Measurements from ENCODE around the gene ZNF557.
A peak's percentile ranks its signal among the peaks of the same experiment; 100 is the strongest.
"Not testable (repeated sequence)": the region's sequence is repeated elsewhere in the genome, so short reads cannot be mapped to it uniquely, and the experiment has no call there.

ZNF557 gene

DNA sequence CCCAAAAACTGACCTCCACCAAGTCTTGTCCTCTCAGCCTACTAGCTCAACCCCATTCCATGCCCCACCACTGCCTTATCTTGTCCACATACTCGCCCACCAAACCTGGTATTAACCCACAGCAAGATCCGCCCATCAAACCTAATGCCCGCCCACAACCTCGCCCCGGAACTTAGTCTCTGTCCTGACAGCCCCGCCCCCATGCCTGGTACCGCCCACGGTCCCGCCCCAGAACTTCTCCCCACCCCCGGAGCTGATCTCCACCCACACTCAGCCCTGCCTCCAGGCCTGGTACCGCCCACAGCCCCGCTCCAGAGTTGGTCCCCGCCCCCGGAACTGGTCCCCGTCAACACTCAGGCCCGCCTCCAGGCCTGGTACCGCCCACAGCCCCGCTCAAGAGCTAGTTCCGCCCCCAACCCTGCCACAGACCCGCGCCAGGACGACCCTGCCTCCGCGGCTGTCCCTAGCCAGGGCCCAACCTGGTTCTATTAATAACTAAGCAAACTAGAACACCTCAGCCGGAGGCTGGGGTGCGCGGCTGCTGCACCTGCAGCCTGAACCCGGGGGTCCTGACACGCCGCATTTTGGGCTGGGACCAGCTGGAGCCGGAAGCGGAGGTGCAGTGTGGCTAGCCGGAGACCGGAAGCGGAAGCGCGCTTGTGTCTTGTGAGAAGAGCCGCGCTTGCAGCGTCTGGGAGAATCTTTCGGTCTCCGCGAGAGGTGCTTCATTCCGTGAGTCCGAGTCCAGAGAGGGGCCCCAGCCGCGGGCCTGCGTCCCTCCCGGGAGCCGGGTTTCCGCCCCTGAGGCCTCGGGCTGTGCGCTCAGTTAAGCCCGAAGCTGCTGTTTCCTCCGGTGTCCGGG, at the start of gene ZNF557:
ZNF557 (plus strand) TSS at position 662 of the 862 bp plus-strand sequence. CDS start 5,372 bp downstream, outside the sequence.
- peaks cover 7% of the 10 kb centered on the region for H3K4me1 ChIP-seq (ENCODE audit: control insufficient read depth, insufficient read depth, low read length)
- peak within 1 kb of the TSS; percentile 94 for H3K4me3 ChIP-seq (ENCODE audit: low read length)
- peaks cover 3% of the 10 kb centered on the region for H3K9me3 ChIP-seq (ENCODE audit: control insufficient read depth, low read length)
- H3K9ac ChIP-seq (ENCODE audit: low read length): peak within 1 kb of the TSS; percentile 93
- peak; percentile 99 for DNase-seq (ENCODE audit: low read depth)
- H3K27me3 ChIP-seq (replicated peaks; ENCODE audit: control insufficient read depth, insufficient read depth, low read length): no peaks in the 10 kb centered on the region
- peaks cover 30% of the 10 kb centered on the region for H3K36me3 ChIP-seq (ENCODE audit: control insufficient read depth, insufficient read depth, low read length, severe bottlenecking)

DNA sequence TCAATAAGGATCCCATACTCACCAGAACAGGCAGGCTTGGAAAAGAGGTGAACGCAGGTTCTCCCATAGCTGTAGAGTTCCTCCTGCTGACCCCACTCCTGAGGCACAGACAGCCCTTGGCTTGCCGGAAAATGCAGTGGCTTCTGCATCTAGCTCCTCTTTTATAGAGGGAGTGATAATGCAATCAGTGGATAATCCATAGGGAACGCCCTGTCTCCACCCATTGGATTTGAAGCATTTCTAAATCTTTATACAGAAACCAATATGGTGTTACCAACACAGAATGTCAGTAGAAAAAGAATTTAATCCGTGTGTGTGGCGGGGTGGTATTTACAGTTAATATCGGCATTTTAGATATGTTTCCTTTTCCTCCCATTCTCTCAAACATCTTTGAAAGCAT, 48.2 kb upstream of the ZNF557 start, which contains the start of gene MBD3L2B:
MBD3L2B (minus strand) TSS at position 101 of the 400 bp plus-strand sequence; CDS start at position 67, 34 bp downstream.
- H3K36me3 ChIP-seq (ENCODE audit: control insufficient read depth, insufficient read depth, low read length, severe bottlenecking); H3K9ac ChIP-seq (ENCODE audit: low read length); H3K4me1 ChIP-seq (ENCODE audit: control insufficient read depth, insufficient read depth, low read length); DNase-seq (ENCODE audit: low read depth); H3K4me3 ChIP-seq (ENCODE audit: low read length); H3K9me3 ChIP-seq (ENCODE audit: control insufficient read depth, low read length); H3K27me3 ChIP-seq (replicated peaks; ENCODE audit: control insufficient read depth, insufficient read depth, low read length): not testable (repeated sequence)

DNA sequence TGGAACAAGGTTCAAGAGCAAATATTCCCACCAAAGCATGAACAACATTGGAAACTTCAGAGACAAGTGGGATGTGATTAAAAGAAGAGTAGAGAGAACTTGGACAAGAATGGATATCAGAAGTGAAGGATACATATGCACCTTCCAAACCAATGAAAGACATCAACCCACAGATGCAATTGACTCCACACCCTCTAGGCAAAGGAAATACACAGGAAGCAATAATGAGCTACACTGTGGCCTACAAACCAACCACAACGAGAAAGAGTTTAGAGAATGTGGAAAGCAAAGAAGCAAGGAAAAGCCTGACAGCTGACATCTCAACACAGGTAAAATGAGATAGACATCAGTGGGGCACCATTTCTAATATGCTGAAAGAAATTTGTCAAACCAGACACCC, 40.7 kb upstream of the ZNF557 start:
- H3K9ac ChIP-seq (ENCODE audit: low read length); H3K36me3 ChIP-seq (ENCODE audit: control insufficient read depth, insufficient read depth, low read length, severe bottlenecking); H3K27me3 ChIP-seq (replicated peaks; ENCODE audit: control insufficient read depth, insufficient read depth, low read length); H3K4me1 ChIP-seq (ENCODE audit: control insufficient read depth, insufficient read depth, low read length); H3K4me3 ChIP-seq (ENCODE audit: low read length); H3K9me3 ChIP-seq (ENCODE audit: control insufficient read depth, low read length); DNase-seq (ENCODE audit: low read depth): not testable (repeated sequence)

- H3K27me3 ChIP-seq (replicated peaks; ENCODE audit: control insufficient read depth, insufficient read depth, low read length); H3K9me3 ChIP-seq (ENCODE audit: control insufficient read depth, low read length); H3K4me3 ChIP-seq (ENCODE audit: low read length); H3K4me1 ChIP-seq (ENCODE audit: control insufficient read depth, insufficient read depth, low read length); H3K9ac ChIP-seq (ENCODE audit: low read length); H3K36me3 ChIP-seq (ENCODE audit: control insufficient read depth, insufficient read depth, low read length, severe bottlenecking); DNase-seq (ENCODE audit: low read depth): not testable (repeated sequence)
Measured at GRCh38 chr19:7030278-7030677, 39.2 kb upstream of the ZNF557 start, which contains the start of gene MBD3L5. Gene MBD3L5 (plus strand): TSS chr19:7030578. CDS start chr19:7030612, 34 bp downstream.

- not testable (repeated sequence) for H3K4me1 ChIP-seq (ENCODE audit: control insufficient read depth, insufficient read depth, low read length); H3K9me3 ChIP-seq (ENCODE audit: control insufficient read depth, low read length); H3K36me3 ChIP-seq (ENCODE audit: control insufficient read depth, insufficient read depth, low read length, severe bottlenecking); H3K27me3 ChIP-seq (replicated peaks; ENCODE audit: control insufficient read depth, insufficient read depth, low read length); H3K9ac ChIP-seq (ENCODE audit: low read length); DNase-seq (ENCODE audit: low read depth); H3K4me3 ChIP-seq (ENCODE audit: low read length)
Measured at GRCh38 chr19:7040079-7040478, 29.4 kb upstream of the ZNF557 start, which contains the start of gene MBD3L4. Gene MBD3L4 (minus strand): TSS chr19:7040179. CDS start chr19:7040144, 35 bp downstream.

- not testable (repeated sequence) for H3K9me3 ChIP-seq (ENCODE audit: control insufficient read depth, low read length); DNase-seq (ENCODE audit: low read depth); H3K4me3 ChIP-seq (ENCODE audit: low read length)
Measured at GRCh38 chr19:7041563-7041962, 27.9 kb upstream of the ZNF557 start.

DNA sequence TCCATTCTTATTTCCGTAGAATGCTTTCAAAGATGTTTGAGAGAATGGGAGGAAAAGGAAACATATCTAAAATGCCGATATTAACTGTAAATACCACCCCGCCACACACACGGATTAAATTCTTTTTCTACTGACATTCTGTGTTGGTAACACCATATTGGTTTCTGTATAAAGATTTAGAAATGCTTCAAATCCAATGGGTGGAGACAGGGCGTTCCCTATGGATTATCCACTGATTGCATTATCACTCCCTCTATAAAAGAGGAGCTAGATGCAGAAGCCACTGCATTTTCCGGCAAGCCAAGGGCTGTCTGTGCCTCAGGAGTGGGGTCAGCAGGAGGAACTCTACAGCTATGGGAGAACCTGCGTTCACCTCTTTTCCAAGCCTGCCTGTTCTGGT, 20.5 kb upstream of the ZNF557 start, which contains the start of gene MBD3L2:
MBD3L2 (plus strand) TSS at position 301 of the 400 bp plus-strand sequence; CDS start at position 354, 53 bp downstream.
- not testable (repeated sequence) for H3K27me3 ChIP-seq (replicated peaks; ENCODE audit: control insufficient read depth, insufficient read depth, low read length); H3K9ac ChIP-seq (ENCODE audit: low read length); H3K9me3 ChIP-seq (ENCODE audit: control insufficient read depth, low read length); H3K4me1 ChIP-seq (ENCODE audit: control insufficient read depth, insufficient read depth, low read length); H3K36me3 ChIP-seq (ENCODE audit: control insufficient read depth, insufficient read depth, low read length, severe bottlenecking); DNase-seq (ENCODE audit: low read depth); H3K4me3 ChIP-seq (ENCODE audit: low read length)

More at GRCh38 chr19:7041563-7041962, 27.9 kb upstream of the ZNF557 start:
- not testable (repeated sequence) for H3K36me3 ChIP-seq (ENCODE audit: control insufficient read depth, insufficient read depth, low read length, severe bottlenecking); H3K4me1 ChIP-seq (ENCODE audit: control insufficient read depth, insufficient read depth, low read length); H3K27me3 ChIP-seq (replicated peaks; ENCODE audit: control insufficient read depth, insufficient read depth, low read length); H3K9ac ChIP-seq (ENCODE audit: low read length)

DNA sequence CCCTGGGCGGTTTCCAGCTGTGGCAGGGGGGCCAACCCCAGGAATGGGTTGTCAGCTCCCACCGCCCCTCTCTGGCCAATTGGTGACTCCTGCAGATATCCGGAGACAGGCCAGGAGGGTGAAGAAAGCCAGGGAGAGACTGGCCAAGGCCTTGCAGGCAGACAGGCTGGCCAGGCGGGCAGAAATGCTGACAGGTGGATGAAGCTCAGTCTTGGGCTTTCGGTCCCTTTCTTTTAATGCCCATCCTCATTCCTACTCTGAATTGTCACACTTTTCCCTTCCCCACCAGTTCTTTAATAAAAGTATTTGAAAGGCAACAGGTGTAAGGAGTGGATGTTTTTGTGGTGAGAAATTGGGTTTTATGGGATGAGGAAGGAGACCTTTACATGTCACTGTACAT, 18.1 kb upstream of the ZNF557 start:
- not testable (repeated sequence) for H3K36me3 ChIP-seq (ENCODE audit: control insufficient read depth, insufficient read depth, low read length, severe bottlenecking); H3K4me3 ChIP-seq (ENCODE audit: low read length); H3K9ac ChIP-seq (ENCODE audit: low read length)

DNA sequence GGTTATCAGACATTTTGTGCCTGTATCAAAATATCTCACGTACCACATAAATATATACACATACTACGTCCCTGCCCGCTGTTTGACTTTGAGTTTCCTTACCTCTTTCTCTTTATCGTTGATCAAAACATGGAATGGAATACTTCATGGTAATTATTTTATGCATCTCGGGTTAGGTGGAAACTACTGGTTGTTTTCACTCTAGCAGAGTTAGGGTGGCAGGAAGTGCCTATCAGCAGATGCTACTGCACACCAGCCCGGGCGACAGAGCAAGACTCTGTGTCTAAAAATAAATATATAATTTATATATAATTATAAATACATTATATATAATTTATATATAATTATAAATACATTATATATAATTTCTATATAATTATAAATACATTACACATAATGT, 16.6 kb upstream of the ZNF557 start:
- H3K4me3 ChIP-seq (ENCODE audit: low read length); H3K4me1 ChIP-seq (ENCODE audit: control insufficient read depth, insufficient read depth, low read length); H3K9ac ChIP-seq (ENCODE audit: low read length); H3K9me3 ChIP-seq (ENCODE audit: control insufficient read depth, low read length); H3K36me3 ChIP-seq (ENCODE audit: control insufficient read depth, insufficient read depth, low read length, severe bottlenecking); H3K27me3 ChIP-seq (replicated peaks; ENCODE audit: control insufficient read depth, insufficient read depth, low read length); DNase-seq (ENCODE audit: low read depth): not testable (repeated sequence)

More for the DNA sequence above, 18.1 kb upstream of the ZNF557 start:
- not testable (repeated sequence) for DNase-seq (ENCODE audit: low read depth); H3K9me3 ChIP-seq (ENCODE audit: control insufficient read depth, low read length); H3K4me1 ChIP-seq (ENCODE audit: control insufficient read depth, insufficient read depth, low read length); H3K27me3 ChIP-seq (replicated peaks; ENCODE audit: control insufficient read depth, insufficient read depth, low read length)

DNA sequence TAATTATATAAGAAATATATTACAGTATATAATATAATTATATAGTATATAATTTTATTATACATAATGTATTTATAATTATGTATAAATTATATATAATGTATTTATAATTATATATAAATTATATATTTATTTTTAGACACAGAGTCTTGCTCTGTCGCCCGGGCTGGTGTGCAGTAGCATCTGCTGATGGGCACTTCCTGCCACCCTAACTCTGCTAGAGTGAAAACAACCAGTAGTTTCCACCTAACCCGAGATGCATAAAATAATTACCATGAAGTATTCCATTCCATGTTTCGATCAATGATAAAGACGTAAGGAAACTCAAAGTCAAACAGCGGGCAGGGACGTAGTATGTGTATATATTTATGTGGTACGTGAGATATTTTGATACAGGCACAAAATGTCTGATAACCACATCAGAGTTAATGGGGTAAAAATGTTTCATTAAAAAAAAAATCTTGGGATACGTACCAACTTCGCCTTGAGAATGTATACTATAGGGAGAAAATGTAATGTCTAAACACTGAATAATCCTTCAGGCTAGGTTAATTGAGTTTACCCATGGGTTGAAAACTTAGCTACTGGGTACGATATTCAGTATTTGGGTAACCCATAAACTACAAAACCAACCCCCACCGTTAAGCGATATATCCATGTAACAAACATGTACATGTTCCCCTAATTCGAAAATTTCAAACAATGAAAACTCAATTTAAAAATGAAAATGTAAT, 14.7 kb upstream of the ZNF557 start:
- H3K9me3 ChIP-seq (ENCODE audit: control insufficient read depth, low read length); H3K4me1 ChIP-seq (ENCODE audit: control insufficient read depth, insufficient read depth, low read length); H3K36me3 ChIP-seq (ENCODE audit: control insufficient read depth, insufficient read depth, low read length, severe bottlenecking); H3K4me3 ChIP-seq (ENCODE audit: low read length); H3K27me3 ChIP-seq (replicated peaks; ENCODE audit: control insufficient read depth, insufficient read depth, low read length); H3K9ac ChIP-seq (ENCODE audit: low read length); DNase-seq (ENCODE audit: low read depth): not testable (repeated sequence)

DNA sequence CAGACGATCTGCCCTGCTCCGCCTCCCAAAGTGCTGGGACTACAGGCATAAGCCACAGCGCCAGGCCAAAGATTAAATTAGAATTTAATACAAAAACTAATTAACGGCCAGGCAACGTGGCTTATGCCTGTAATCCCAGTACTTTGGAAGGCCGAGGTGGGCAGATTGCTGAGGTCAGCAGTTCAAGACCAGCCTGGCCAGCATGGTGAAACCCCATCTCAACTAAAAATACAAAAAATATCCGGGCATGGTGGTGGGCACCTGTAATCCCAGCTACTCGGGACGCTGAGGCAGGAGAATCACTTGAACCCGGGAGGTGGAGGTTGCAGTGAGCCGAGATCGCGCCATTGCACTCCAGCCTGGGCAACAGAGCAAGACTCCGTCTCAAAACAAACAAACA, 13.8 kb upstream of the ZNF557 start:
- not testable (repeated sequence) for H3K9me3 ChIP-seq (ENCODE audit: control insufficient read depth, low read length)

More for the DNA sequence above, 13.8 kb upstream of the ZNF557 start:
- H3K9ac ChIP-seq (ENCODE audit: low read length); DNase-seq (ENCODE audit: low read depth); H3K4me3 ChIP-seq (ENCODE audit: low read length); H3K27me3 ChIP-seq (replicated peaks; ENCODE audit: control insufficient read depth, insufficient read depth, low read length); H3K36me3 ChIP-seq (ENCODE audit: control insufficient read depth, insufficient read depth, low read length, severe bottlenecking); H3K4me1 ChIP-seq (ENCODE audit: control insufficient read depth, insufficient read depth, low read length): not testable (repeated sequence)

Measured in adipocyte (in vitro differentiated cells).